WERI-Rb-1 (cell line): ENCODE measurements around the gene WDR7.

Experiments used
- DNase-seq: peaks from one replicate; pipeline ENCODE4 v3.0.0-alpha.2; 2020
- H3K27ac ChIP-seq: fragments of 250-450 bp; sonication (Bioruptor Pico); 2 replicates; pipeline ENCODE4 v1.5.1; 2020; ENCODE audit warnings: mild to moderate bottlenecking, moderate library complexity
- H3K27me3 ChIP-seq: fragments of 250-450 bp; sonication (Bioruptor Pico); 2 replicates; pipeline ENCODE4 v1.5.1; 2021; ENCODE audit warnings: mild to moderate bottlenecking, low read depth, moderate library complexity; ENCODE audit not compliant: insufficient read depth, severe bottlenecking
- H3K36me3 ChIP-seq: fragments of 250-450 bp; sonication (Bioruptor Pico); 2 replicates; pipeline ENCODE4 v1.5.1; 2020; ENCODE audit warnings: mild to moderate bottlenecking, moderate library complexity
- H3K4me3 ChIP-seq: 2 replicates; pipeline ENCODE4 v1.5.1; 2011; ENCODE audit warnings: low read depth, mild to moderate bottlenecking, control low read depth, low read length
- H3K9me3 ChIP-seq: fragments of 250-450 bp; sonication (Bioruptor Pico); 2 replicates; pipeline ENCODE4 v1.5.1; 2021; ENCODE audit warnings: mild to moderate bottlenecking, moderate library complexity; ENCODE audit not compliant: severe bottlenecking
- CTCF ChIP-seq: IDR thresholded peaks from 2 replicates; pipeline ENCODE4 v1.5.1; 2011; ENCODE audit warnings: low read depth, mild to moderate bottlenecking, control low read depth, inconsistent platforms, low read length

The WDR7 gene

GRCh38 chr18:56825321-56825720 is 174.2 kb downstream of the WDR7 start:
- no peak overlapping the region for H3K27ac ChIP-seq
- H3K27me3 ChIP-seq, result no peaks in the 10 kb centered on the region
- no peak overlapping the region for H3K4me3 ChIP-seq
- DNase-seq, result no peak
- no peaks in the 10 kb centered on the region for H3K9me3 ChIP-seq
- H3K36me3 ChIP-seq, result no peaks in the 10 kb centered on the region
- TF ChIP-seq CTCF, result no peak

- H3K27ac ChIP-seq, result no peak overlapping the region
- H3K9me3 ChIP-seq, result no peaks in the 10 kb centered on the region
- no peaks in the 10 kb centered on the region for H3K27me3 ChIP-seq
- no peak overlapping the region for H3K4me3 ChIP-seq
- no peak for TF ChIP-seq CTCF
- no peak for DNase-seq
- H3K36me3 ChIP-seq, result no peaks in the 10 kb centered on the region
Measured at GRCh38 chr18:56825878-56826277, 174.7 kb downstream of the WDR7 start.

- H3K9me3 ChIP-seq, result no peaks in the 10 kb centered on the region
- TF ChIP-seq CTCF, result no peak
- no peak for DNase-seq
- no peaks in the 10 kb centered on the region for H3K36me3 ChIP-seq
- no peak overlapping the region for H3K4me3 ChIP-seq
- H3K27ac ChIP-seq, result no peak overlapping the region
- no peaks in the 10 kb centered on the region for H3K27me3 ChIP-seq
Measured at GRCh38 chr18:56831988-56832387, 180.8 kb downstream of the WDR7 start.

GRCh38 chr18:56835331-56835730 is 184.2 kb downstream of the WDR7 start:
- Histone ChIP-seq H3K36me3 (no peaks in the 10 kb centered on the region), H3K4me3 (no peak overlapping the region), H3K27me3 (no peaks in the 10 kb centered on the region), H3K27ac (no peak overlapping the region), H3K9me3 (no peaks in the 10 kb centered on the region)
- no peak for DNase-seq
- TF ChIP-seq CTCF, result no peak

GRCh38 chr18:56836173-56836572 is 185.0 kb downstream of the WDR7 start:
- no peaks in the 10 kb centered on the region for H3K27me3 ChIP-seq
- no peak overlapping the region for H3K4me3 ChIP-seq
- no peak overlapping the region for H3K27ac ChIP-seq
- H3K9me3 ChIP-seq, result no peaks in the 10 kb centered on the region
- no peaks in the 10 kb centered on the region for H3K36me3 ChIP-seq
- no peak for TF ChIP-seq CTCF
- DNase-seq, result no peak

- no peak overlapping the region for H3K27ac ChIP-seq
- no peaks in the 10 kb centered on the region for H3K36me3 ChIP-seq
- no peak overlapping the region for H3K4me3 ChIP-seq
- no peaks in the 10 kb centered on the region for H3K27me3 ChIP-seq
- no peaks in the 10 kb centered on the region for H3K9me3 ChIP-seq
- no peak for TF ChIP-seq CTCF
- DNase-seq, result no peak
Measured at GRCh38 chr18:56841836-56842235, 190.7 kb downstream of the WDR7 start.
